Subcutaneous adipose tissue (tissue), 4 donors: ENCODE measurements around the gene PALD1. TPM values are rescaled to one million over a fixed set of nuclear protein-coding genes. Genes with fewer than 3 reads are reported as not detected.

Experiments used
- CTCF ChIP-seq: fragments of 450-650 bp; IDR thresholded peaks from one replicate; pipeline ENCODE4 v1.5.1; 2016; ENCODE audit warnings: low read depth, mild to moderate bottlenecking, control low read depth, antibody characterized with exemption, moderate library complexity
- total RNA-seq, 4 donors: library from RNA; depleted of rRNA; stranded (reverse); fragments of >200 nt; gene quantifications; one replicate each; pipeline ENCODE4 v1.1.0, GENCODE V29; 2016

Gene PALD1
- total RNA-seq, 4 donors from 2014 or later: 1.0 to 4.5 (median 2.9) TPM

- TF ChIP-seq CTCF: no peak
Measured at GRCh38 chr10:70615211-70615610, 136.6 kb downstream of the PALD1 start.

GRCh38 chr10:70615784-70616522 lies 137.4 kb downstream of the PALD1 start:
- TF ChIP-seq CTCF: no peak

- no peak for TF ChIP-seq CTCF
Measured at GRCh38 chr10:70616761-70617160, 138.2 kb downstream of the PALD1 start.

Other genes starting within 250 kb of the PALD1 start
- gene PPA1, start 245.3 kb upstream of the PALD1 start, total RNA-seq: 100 to 1,000 TPM; 111 to 437 (median 133) TPM
- gene NPFFR1, start 194.8 kb upstream of the PALD1 start, total RNA-seq: not detected
- gene LRRC20, start 96.1 kb upstream of the PALD1 start, total RNA-seq: 1 to 10 TPM; 2.3 to 5.8 (median 3.5) TPM
- 100 to 1,000 TPM; 185 to 225 (median 195) TPM for gene EIF4EBP2, start 74.6 kb upstream of the PALD1 start, total RNA-seq
- not detected for gene NODAL, start 37.1 kb upstream of the PALD1 start, total RNA-seq
- gene PRF1, start 124.0 kb downstream of the PALD1 start, total RNA-seq: 1 to 10 TPM; 2.0 to 5.3 (median 3.3) TPM
- gene ADAMTS14, start 193.7 kb downstream of the PALD1 start, total RNA-seq: not detected